NCI-H2227 (cell line): Measurements from ENCODE around the gene STIM1.
A peak's percentile ranks its signal among the peaks of the same experiment; 100 is the strongest.
"Not testable (repeated sequence)": the region's sequence is repeated elsewhere in the genome, so short reads cannot be mapped to it uniquely, and the experiment has no call there.

Experiments
- DNase-seq: peaks from one replicate; lab custom pipeline; 2025; ENCODE audit not compliant: unreplicated experiment; lab: John Stamatoyannopoulos, UW

Gene STIM1

GRCh38 chr11:3854977-3855807, at the start of gene STIM1:
STIM1 (plus strand) TSS chr11:3855664; CDS start chr11:3856271, 607 bp downstream.
- DNase-seq: peak; percentile 99

- peak; percentile 83 for DNase-seq
Measured at GRCh38 chr11:3807909-3808860, 47.3 kb upstream of the STIM1 start, which contains the start of gene PGAP2. PGAP2 (plus strand) TSS chr11:3808560; CDS start chr11:3811260, 2,700 bp downstream.

- DNase-seq: peak; percentile 60
Measured at GRCh38 chr11:3808861-3809623, 46.4 kb upstream of the STIM1 start.

- DNase-seq: no peak
Measured at GRCh38 chr11:3809624-3809928, 45.9 kb upstream of the STIM1 start.

GRCh38 chr11:3810446-3810845, 45.0 kb upstream of the STIM1 start:
- DNase-seq: no peak

GRCh38 chr11:3810951-3811350, 44.5 kb upstream of the STIM1 start:
- no peak for DNase-seq

- DNase-seq: not testable (repeated sequence)
Measured at GRCh38 chr11:3814832-3815231, 40.6 kb upstream of the STIM1 start.

- DNase-seq: no peak
Measured at GRCh38 chr11:3815845-3816244, 39.6 kb upstream of the STIM1 start.

GRCh38 chr11:3816673-3817072, 38.8 kb upstream of the STIM1 start:
- DNase-seq: no peak

- DNase-seq: no peak
Measured at GRCh38 chr11:3817181-3817800, 38.2 kb upstream of the STIM1 start.

- DNase-seq: no peak
Measured at GRCh38 chr11:3820971-3821370, 34.5 kb upstream of the STIM1 start.

GRCh38 chr11:3822312-3822711, 33.2 kb upstream of the STIM1 start:
- no peak for DNase-seq

- no peak for DNase-seq
Measured at GRCh38 chr11:3823303-3823702, 32.2 kb upstream of the STIM1 start.

- DNase-seq: no peak
Measured at GRCh38 chr11:3823762-3824506, 31.5 kb upstream of the STIM1 start.

- peak; percentile 60 for DNase-seq
Measured at GRCh38 chr11:3824714-3825472, 30.6 kb upstream of the STIM1 start.

GRCh38 chr11:3825473-3826154, 29.9 kb upstream of the STIM1 start:
- DNase-seq: no peak

GRCh38 chr11:3826721-3827120, 28.7 kb upstream of the STIM1 start:
- no peak for DNase-seq

GRCh38 chr11:3827434-3828186, 27.9 kb upstream of the STIM1 start:
- DNase-seq: no peak
